Esophagus squamous epithelium (tissue), 4 donors: ENCODE results near the gene AP3B1.

Experiments used
- POLR2A ChIP-seq, 4 donors: fragments of 450-650 bp; IDR thresholded peaks; one replicate each; pipeline ENCODE4 v1.6.1; 2017; ENCODE audit warnings: antibody characterized with exemption in 4 of 4, mild to moderate bottlenecking in 4 of 4, moderate library complexity in 3 of 4
- TF ChIP-seq, protein P1 (sequence below), 6 experiments: fragments of 450-650 bp in 4 of 6; fragments of 200-600 bp in 2 of 6; sonication (generic) in 2 of 6; IDR thresholded peaks; one replicate each; pipeline ENCODE4 v1.5.1; 2016 to 2019; ENCODE audit warnings: antibody characterized with exemption in 6 of 6, mild to moderate bottlenecking in 4 of 6, moderate library complexity in 4 of 6

DNA sequence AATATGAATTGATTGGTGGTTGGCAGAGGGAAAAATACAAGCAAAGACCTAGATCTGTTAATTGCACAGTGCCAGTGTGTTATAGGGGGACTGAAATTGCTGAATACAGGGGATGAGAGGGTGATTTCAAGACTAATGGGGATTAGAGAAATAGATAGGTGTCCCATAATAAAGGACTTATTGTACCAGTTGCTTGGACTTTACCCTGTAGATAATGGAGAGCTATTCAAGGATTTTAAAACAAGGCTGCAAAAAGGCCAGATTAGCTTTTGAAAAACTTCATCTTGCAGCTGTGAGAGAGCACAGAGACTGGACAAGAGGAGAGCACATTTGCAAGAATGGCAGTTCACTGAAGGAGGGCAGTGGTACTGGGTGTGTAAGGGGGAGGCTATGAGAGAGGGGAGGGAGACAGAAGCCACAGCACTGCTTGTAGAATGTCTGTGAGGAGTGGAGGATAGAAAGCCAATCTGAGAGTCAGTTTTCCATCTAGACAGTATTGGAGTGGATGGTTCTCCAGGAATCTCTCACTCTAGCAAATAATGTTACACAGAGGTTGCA lies 37.1 kb upstream of the AP3B1 start:
- TF ChIP-seq POLR2A (IDR thresholded peaks at IDR 0.05) = no peak
- TF ChIP-seq, protein P1, sequence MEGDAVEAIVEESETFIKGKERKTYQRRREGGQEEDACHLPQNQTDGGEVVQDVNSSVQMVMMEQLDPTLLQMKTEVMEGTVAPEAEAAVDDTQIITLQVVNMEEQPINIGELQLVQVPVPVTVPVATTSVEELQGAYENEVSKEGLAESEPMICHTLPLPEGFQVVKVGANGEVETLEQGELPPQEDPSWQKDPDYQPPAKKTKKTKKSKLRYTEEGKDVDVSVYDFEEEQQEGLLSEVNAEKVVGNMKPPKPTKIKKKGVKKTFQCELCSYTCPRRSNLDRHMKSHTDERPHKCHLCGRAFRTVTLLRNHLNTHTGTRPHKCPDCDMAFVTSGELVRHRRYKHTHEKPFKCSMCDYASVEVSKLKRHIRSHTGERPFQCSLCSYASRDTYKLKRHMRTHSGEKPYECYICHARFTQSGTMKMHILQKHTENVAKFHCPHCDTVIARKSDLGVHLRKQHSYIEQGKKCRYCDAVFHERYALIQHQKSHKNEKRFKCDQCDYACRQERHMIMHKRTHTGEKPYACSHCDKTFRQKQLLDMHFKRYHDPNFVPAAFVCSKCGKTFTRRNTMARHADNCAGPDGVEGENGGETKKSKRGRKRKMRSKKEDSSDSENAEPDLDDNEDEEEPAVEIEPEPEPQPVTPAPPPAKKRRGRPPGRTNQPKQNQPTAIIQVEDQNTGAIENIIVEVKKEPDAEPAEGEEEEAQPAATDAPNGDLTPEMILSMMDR (IDR thresholded peaks at IDR 0.05) = no peak
